SH-SY5Y (cell line): Measurements from ENCODE around the gene PROCR.

Experiments used
- GATA2 ChIP-seq: IDR thresholded peaks from 2 replicates; pipeline ENCODE4 v1.6.1; 2011; ENCODE audit warnings: mild to moderate bottlenecking, low read depth, low read length
- GATA3 ChIP-seq: IDR thresholded peaks from 2 replicates; pipeline ENCODE4 v1.6.1; 2011; ENCODE audit warnings: low read depth, mild to moderate bottlenecking, low read length, moderate library complexity

The PROCR gene

GRCh38 chr20:35215066-35215956, 43.4 kb downstream of the PROCR start:
- TF ChIP-seq GATA2 (no peak), GATA3 (no peak)

GRCh38 chr20:35216541-35216940, 44.7 kb downstream of the PROCR start:
- no peak for TF ChIP-seq GATA3
- TF ChIP-seq GATA2 = no peak

- TF ChIP-seq GATA2 = no peak
- TF ChIP-seq GATA3 = no peak
These were observed 52.1 kb downstream of the PROCR start for GRCh38 chr20:35223941-35224340.

GRCh38 chr20:35224536-35224935, 52.7 kb downstream of the PROCR start:
- TF ChIP-seq GATA2 (no peak), GATA3 (no peak)

GRCh38 chr20:35225319-35226125, 53.6 kb downstream of the PROCR start:
- TF ChIP-seq GATA3 = no peak

GRCh38 chr20:35226126-35226883, 54.4 kb downstream of the PROCR start, which contains the start of gene MMP24:
MMP24 (plus strand) TSS chr20:35226690; CDS start chr20:35226739, 49 bp downstream.
- TF ChIP-seq GATA2 (no peak), GATA3 (no peak)
